Sigmoid colon (tissue), 4 donors: Measurements from ENCODE around the gene EVA1B.

ENCODE experiments used
- EP300 ChIP-seq, 4 donors: sonication (generic); formaldehyde crosslinking; IDR thresholded peaks; one replicate each; pipeline ENCODE4 v1.6.1; 2017; ENCODE audit warnings: antibody characterized with exemption in 4 of 4
- POLR2A ChIP-seq, 2 donors: fragments of 450-650 bp; IDR thresholded peaks; one replicate each; pipeline ENCODE4 v1.6.1; 2016; ENCODE audit warnings: antibody characterized with exemption in 2 of 2, mild to moderate bottlenecking in 2 of 2, moderate library complexity in 2 of 2
- POLR2AphosphoS5 ChIP-seq, 4 donors: sonication (generic); formaldehyde crosslinking; IDR thresholded peaks; one replicate each; pipeline ENCODE4 v1.6.1; 2017; ENCODE audit warnings: antibody characterized with exemption in 4 of 4
- TF ChIP-seq, protein P1 (sequence below), 4 experiments: fragments of 450-650 bp in 3 of 4; fragments of 200-600 bp in 1 of 4; IDR thresholded peaks; one replicate each; pipeline ENCODE4 v1.5.1; 2016 to 2019; ENCODE audit warnings: antibody characterized with exemption in 4 of 4, mild to moderate bottlenecking in 3 of 4, moderate library complexity in 2 of 4

DNA sequence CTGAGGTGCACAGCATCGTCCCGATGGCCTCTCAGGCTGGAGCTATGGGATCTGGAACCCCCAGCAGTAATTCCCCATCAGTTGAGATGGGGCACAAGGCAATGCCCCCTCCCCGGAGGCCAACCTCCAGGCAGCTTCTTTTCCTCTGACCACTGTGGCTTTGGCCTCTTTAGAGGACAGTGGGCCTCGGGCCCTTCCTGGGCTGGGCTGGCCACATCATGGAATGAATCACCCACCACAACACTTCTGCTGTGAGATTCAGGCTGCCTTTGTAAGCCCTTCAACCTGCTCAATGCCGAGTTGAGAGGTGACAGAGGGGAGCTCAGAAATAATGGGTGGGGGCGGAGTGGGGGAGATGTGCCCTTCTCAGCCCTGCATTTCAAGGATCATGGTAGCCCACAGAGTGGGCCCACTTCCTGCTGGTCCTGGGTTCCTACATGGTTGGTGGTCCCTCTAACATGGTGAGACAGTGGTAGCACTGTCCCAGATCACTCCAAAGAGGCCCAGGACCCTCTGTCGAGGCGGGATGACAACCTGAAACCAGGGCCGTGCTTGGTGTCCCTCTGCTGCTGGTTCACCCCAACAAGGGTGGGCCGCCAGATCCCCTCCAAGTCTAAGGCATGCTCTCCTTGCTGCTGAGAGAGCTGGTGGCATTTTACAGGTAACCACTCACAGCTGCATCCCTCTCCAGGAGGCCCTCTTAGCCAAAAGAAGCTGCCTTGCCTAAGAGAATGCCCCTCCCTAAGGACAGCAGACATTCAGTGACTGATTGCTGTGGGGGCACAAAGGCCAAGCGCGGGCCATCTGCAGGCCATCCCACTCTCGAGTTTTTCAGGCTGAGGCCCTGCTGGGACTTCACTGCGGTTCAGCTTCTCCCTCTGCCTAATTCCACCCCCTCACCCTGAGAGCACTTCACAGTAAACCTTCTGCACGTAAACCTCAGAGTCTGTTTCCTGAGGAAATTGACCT, 29.7 kb upstream of the EVA1B start:
- TF ChIP-seq, protein P1, sequence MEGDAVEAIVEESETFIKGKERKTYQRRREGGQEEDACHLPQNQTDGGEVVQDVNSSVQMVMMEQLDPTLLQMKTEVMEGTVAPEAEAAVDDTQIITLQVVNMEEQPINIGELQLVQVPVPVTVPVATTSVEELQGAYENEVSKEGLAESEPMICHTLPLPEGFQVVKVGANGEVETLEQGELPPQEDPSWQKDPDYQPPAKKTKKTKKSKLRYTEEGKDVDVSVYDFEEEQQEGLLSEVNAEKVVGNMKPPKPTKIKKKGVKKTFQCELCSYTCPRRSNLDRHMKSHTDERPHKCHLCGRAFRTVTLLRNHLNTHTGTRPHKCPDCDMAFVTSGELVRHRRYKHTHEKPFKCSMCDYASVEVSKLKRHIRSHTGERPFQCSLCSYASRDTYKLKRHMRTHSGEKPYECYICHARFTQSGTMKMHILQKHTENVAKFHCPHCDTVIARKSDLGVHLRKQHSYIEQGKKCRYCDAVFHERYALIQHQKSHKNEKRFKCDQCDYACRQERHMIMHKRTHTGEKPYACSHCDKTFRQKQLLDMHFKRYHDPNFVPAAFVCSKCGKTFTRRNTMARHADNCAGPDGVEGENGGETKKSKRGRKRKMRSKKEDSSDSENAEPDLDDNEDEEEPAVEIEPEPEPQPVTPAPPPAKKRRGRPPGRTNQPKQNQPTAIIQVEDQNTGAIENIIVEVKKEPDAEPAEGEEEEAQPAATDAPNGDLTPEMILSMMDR (IDR thresholded peaks at IDR 0.05), result no peak
- TF ChIP-seq POLR2AphosphoS5 (IDR thresholded peaks at IDR 0.05) (no peak), POLR2A (IDR thresholded peaks at IDR 0.05) (no peak), EP300 (IDR thresholded peaks at IDR 0.05) (no peak)
